ENCODE data around the gene SRGAP3. TPM values are rescaled to one million over a fixed set of nuclear protein-coding genes. Genes with fewer than 3 reads are reported as not detected.

Gene SRGAP3
- total RNA-seq, 4 donors from 2014 or later = 2.0 to 6.9 (median 4.8) TPM

GRCh38 chr3:9206287-9206686, 43.2 kb downstream of the SRGAP3 start:
- WGBS, 2 donors (ENCODE audit: low coverage in 1 of 2) = 84 to 90% methylated on average over 3 to 4 of the region's 4 CpGs
- Histone ChIP-seq H3K36me3 (no peaks in the 10 kb centered on the region), H3K27me3 (no peaks in the 10 kb centered on the region), H3K27ac (no peak overlapping the region), H3K4me3 (no peak overlapping the region), H3K9me3 (no peaks in the 10 kb centered on the region), H3K4me1 (no peaks in the 10 kb centered on the region)
- no peak for ATAC-seq
- TF ChIP-seq, protein P1, sequence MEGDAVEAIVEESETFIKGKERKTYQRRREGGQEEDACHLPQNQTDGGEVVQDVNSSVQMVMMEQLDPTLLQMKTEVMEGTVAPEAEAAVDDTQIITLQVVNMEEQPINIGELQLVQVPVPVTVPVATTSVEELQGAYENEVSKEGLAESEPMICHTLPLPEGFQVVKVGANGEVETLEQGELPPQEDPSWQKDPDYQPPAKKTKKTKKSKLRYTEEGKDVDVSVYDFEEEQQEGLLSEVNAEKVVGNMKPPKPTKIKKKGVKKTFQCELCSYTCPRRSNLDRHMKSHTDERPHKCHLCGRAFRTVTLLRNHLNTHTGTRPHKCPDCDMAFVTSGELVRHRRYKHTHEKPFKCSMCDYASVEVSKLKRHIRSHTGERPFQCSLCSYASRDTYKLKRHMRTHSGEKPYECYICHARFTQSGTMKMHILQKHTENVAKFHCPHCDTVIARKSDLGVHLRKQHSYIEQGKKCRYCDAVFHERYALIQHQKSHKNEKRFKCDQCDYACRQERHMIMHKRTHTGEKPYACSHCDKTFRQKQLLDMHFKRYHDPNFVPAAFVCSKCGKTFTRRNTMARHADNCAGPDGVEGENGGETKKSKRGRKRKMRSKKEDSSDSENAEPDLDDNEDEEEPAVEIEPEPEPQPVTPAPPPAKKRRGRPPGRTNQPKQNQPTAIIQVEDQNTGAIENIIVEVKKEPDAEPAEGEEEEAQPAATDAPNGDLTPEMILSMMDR (IDR thresholded peaks at IDR 0.05) = no peak
- TF ChIP-seq POLR2AphosphoS5 (IDR thresholded peaks at IDR 0.05) (no peak), EP300 (IDR thresholded peaks at IDR 0.05) (no peak), POLR2A (IDR thresholded peaks at IDR 0.05) (no peak)

DNA sequence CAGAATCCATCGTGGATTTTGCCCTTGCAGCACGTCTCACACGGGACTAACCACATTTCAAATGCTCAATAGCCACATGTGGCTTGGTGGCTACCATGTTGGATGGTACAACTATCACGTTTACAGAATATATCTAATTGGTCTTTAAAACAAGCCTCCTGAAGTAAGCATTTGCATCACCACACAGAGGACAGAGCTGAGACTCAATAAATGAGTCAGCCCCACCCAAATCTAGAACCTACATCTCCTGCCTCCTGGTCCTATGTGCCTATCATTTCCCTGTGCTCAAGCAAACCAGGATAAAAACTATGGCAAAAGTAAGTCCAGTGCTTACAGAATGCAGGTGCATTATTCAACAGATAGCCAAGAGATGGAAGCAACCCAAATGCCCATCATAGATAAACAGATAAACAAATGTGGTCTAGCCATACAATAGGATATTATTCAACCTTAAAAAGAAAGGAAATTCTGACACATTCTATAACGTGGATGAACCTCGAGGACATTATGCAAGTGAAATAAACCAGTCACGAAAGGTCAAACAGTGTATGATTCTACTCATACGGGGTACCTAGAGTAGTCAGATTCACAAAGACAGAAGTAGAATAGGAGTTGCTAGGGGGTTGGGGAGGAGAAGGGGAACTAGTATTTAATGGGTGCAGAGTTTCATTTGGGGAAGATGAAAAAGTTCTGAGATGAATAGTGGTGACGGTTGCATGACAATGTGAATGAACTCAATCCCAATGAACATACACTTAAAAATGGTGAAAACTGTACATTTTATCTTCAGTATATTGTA, 43.9 kb downstream of the SRGAP3 start:
- Histone ChIP-seq H3K4me1 (no peaks in the 10 kb centered on the region), H3K36me3 (no peaks in the 10 kb centered on the region), H3K27ac (no peak overlapping the region), H3K27me3 (no peaks in the 10 kb centered on the region), H3K9me3 (no peaks in the 10 kb centered on the region), H3K4me3 (no peak overlapping the region)
- no peak for ATAC-seq
- 77 to 81% methylated on average over 9 of the region's 9 CpGs for WGBS, 2 donors (ENCODE audit: low coverage in 1 of 2)
- TF ChIP-seq, protein P1 (IDR thresholded peaks at IDR 0.05) = no peak
- no peak for TF ChIP-seq POLR2AphosphoS5 (IDR thresholded peaks at IDR 0.05)
- no peak for TF ChIP-seq POLR2A (IDR thresholded peaks at IDR 0.05)
- TF ChIP-seq EP300 (IDR thresholded peaks at IDR 0.05) = no peak

DNA sequence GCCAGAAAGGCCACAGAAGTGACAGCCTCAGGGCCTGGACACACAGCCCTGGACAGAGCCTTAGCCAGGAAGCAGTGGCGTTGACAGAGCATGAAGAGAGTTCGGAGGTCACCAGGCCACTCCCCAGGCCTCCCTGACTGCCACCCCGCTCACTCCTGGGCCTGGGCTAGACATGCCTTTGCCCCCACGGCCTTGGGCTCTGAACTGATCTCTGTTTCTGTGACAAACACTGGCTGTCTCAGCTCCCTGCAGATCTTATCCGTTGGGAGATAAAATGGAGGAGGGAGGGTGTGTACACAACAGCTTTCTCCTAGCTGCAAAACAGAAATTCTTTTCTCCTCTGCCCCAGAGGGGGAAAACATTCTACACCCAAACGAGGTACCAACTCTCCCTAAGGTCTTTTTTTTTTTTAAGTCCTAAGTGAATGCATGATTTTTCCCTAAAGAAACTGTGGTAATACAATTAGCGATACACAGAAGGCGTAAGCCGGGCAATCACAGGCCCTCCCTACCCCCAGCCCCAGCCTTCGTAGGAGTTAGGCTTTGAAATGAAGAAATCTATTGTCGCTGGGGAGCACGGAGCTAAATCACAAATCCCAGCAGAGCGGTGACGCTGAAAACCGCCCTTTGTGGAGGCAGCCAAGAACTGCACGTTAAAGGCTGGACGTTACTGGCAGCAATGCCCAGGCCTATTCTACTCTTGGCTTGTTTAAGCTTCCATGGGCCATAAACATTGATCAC, 45.0 kb downstream of the SRGAP3 start:
- TF ChIP-seq POLR2A (IDR thresholded peaks at IDR 0.05) (no peak), EP300 (IDR thresholded peaks at IDR 0.05) (no peak), POLR2AphosphoS5 (IDR thresholded peaks at IDR 0.05) (no peak)
- TF ChIP-seq, protein P1 (IDR thresholded peaks at IDR 0.05) = no peak
- Histone ChIP-seq H3K27me3 (no peaks in the 10 kb centered on the region), H3K36me3 (no peaks in the 10 kb centered on the region), H3K4me3 (no peak overlapping the region), H3K9me3 (no peaks in the 10 kb centered on the region), H3K4me1 (no peaks in the 10 kb centered on the region), H3K27ac (peak overlapping the region in 1 of 4 donors; percentile 8)
- WGBS, 2 donors (ENCODE audit: low coverage in 1 of 2) = 74 to 77% methylated on average over 10 to 11 of the region's 17 CpGs
- ATAC-seq = no peak

DNA sequence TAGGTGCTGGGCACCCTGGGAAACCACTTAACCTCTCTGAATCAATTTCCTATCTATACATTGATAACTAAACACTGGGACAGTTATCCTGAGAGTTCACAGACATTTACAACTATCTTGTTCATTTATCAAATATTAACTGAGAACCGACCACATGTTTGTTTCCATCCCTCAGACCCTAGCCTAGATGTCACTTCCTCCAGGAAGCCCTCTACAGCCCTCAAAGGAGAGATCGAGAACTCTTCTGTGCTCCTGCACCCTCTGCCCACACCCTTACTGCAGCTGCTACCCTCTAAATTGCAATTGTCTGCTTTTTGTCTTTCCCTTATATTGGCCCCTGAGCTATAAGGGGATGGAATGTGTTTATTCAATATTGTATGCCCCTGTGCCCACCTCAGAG, 46.1 kb downstream of the SRGAP3 start:
- Histone ChIP-seq H3K4me1 (no peaks in the 10 kb centered on the region), H3K9me3 (no peaks in the 10 kb centered on the region), H3K27me3 (no peaks in the 10 kb centered on the region), H3K4me3 (no peak overlapping the region), H3K36me3 (no peaks in the 10 kb centered on the region), H3K27ac (no peak overlapping the region)
- 74 to 89% methylated on average over 2 of the region's 2 CpGs for whole genome bisulfite sequencing, 2 donors (ENCODE audit: low coverage in 1 of 2)
- no peak for ATAC-seq
- no peak for TF ChIP-seq POLR2A (IDR thresholded peaks at IDR 0.05)
- TF ChIP-seq POLR2AphosphoS5 (IDR thresholded peaks at IDR 0.05) = no peak
- TF ChIP-seq EP300 (IDR thresholded peaks at IDR 0.05) = no peak
- TF ChIP-seq, protein P1 (IDR thresholded peaks at IDR 0.05) = no peak

All from gastroesophageal sphincter (tissue), 4 donors.